Aorta (tissue), 5 donors: Measurements from ENCODE around the gene HOXC10. TPM values are rescaled to one million over a fixed set of nuclear protein-coding genes. Genes with fewer than 3 reads are reported as not detected.
A peak's percentile ranks its signal among the peaks of the same experiment; 100 is the strongest.

Experiments used
- ATAC-seq: fragments of 200-7000 bp; cut with Tn5 transposase; one replicate; pipeline ENCODE4 v1.9.1; 2022; ENCODE audit warnings: moderate library complexity; ENCODE audit not compliant: low FRiP score
- DNase-seq, 2 donors: peaks; one replicate each; pipeline ENCODE4 v3.0.0-alpha.2; 2020
- H3K27ac ChIP-seq, 2 donors: one replicate each; pipeline ENCODE4 v1.5.1; 2013; ENCODE audit warnings: low read length in 2 of 2, mild to moderate bottlenecking in 2 of 2, moderate library complexity in 2 of 2, control low read depth in 1 of 2, inconsistent platforms in 1 of 2, low read depth in 1 of 2
- H3K27me3 ChIP-seq, 2 donors: one replicate each; pipeline ENCODE4 v1.6.1; 2013; ENCODE audit warnings: control low read depth in 1 of 2, low read length in 1 of 2, mild to moderate bottlenecking in 1 of 2, moderate library complexity in 1 of 2; ENCODE audit not compliant: insufficient read depth in 2 of 2, control insufficient read depth in 1 of 2
- H3K36me3 ChIP-seq, 2 donors: one replicate each; pipeline ENCODE4 v1.6.1; 2013; ENCODE audit warnings: control low read depth in 1 of 2, low read length in 1 of 2, mild to moderate bottlenecking in 1 of 2; ENCODE audit not compliant: insufficient read depth in 2 of 2, control insufficient read depth in 1 of 2
- H3K4me1 ChIP-seq, 2 donors: one replicate each; pipeline ENCODE4 v1.6.1; 2013; ENCODE audit warnings: low read length in 2 of 2, control low read depth in 1 of 2, mild to moderate bottlenecking in 1 of 2, moderate library complexity in 1 of 2; ENCODE audit not compliant: insufficient read depth in 2 of 2, control insufficient read depth in 1 of 2
- H3K4me3 ChIP-seq, 2 donors: one replicate each; pipeline ENCODE4 v1.5.1; 2013; ENCODE audit warnings: low read length in 2 of 2, control low read depth in 1 of 2, mild to moderate bottlenecking in 1 of 2
- H3K9me3 ChIP-seq: one replicate; pipeline ENCODE4 v1.6.1; 2013; ENCODE audit warnings: mild to moderate bottlenecking, low read length; ENCODE audit not compliant: control insufficient read depth
- whole genome bisulfite sequencing, 2 donors: extraction: QIAGEN DNeasy Blood & Tissue Kit; methylation state at CpG; one replicate each; pipeline ENCODE4 v1.1.7; 2013; 5-methylcytosine and 5-hydroxymethylcytosine counted together
- intact Hi-C, 2 donors: fragments of 100-400 bp; cut with DNase I; formaldehyde crosslinking; loops; one replicate each; pipeline versions ENCODE4 v1.14.2 to v1.15.0; 2022
- microRNA-seq, 2 donors: library from miRNA; unstranded; fragments of <30 nt; microRNA quantifications; one replicate each; pipeline ENCODE4 v1.2.0, GENCODE V29; 2020
- polyA plus RNA-seq, 2 donors: library from polyadenylated mRNA; stranded (reverse); fragments of 200-250 nt; gene quantifications; one replicate each; pipeline ENCODE4 v1.2.3, GENCODE V29; 2013
- total RNA-seq, 2 donors: library from RNA; stranded (reverse); fragmentation: NEBNext Ultra II Directional; extraction: Animal tissue kit (Norgen Biotek cat#: 25700); gene quantifications; one replicate each; pipeline ENCODE4 v1.2.1, GENCODE V29; 2021
- donor health status: healthy with polysubstance abuse.
- donor health status: Bipolar disorder and iron deficiency.
- donor health status: DM: no; HTN: no; CAD: no.
- donor health status: DM: no; HTN: no; CAD: no.
- donor health status: DM: yes; HTN: yes; CAD: no.

The HOXC10 gene
- total and polyA plus RNA-seq, 4 donors: 1.6 to 32.0 (median 3.6) TPM; not detected in 1

DNA sequence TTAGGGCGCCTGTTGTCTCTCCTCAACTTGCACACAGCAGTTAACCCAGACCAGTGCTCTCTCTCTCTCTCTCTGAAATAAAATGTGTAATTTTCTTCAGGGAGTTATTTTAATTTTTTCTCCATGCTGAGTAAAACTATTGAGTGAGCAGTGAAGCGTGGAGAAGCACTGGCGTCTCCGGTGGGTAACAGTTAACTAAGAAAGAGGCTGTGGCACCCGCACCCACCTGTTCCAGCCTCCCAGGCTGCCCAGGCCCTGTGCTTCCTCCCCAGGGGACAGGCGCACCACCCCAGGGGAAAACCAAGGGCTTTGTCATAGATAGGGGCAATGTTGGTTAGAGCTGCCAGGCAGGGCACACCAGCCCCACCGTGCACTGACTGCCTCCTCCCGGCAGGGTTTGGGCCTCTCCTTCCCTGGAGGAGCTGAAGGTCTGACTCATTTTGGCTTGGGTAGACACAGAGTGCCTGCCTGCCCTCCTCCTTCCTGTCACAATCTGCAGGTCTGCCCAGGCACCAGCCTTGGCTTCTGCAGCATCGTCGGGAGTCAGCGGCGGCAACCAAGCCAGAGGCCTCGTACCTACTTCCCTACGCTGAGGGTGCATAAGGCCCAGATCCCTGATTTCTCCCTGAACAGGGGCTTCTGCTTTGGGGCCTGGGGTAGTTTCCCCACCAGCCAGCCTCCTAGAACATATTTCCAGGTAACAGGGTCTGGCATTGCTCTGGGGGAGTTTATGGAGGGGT lies 51.8 kb downstream of the HOXC10 start:
- peaks cover 0 to 2% of the 10 kb centered on the region in 2 donors for H3K27me3 ChIP-seq
- no peak overlapping the region for H3K4me3 ChIP-seq
- H3K4me1 ChIP-seq: no peaks in the 10 kb centered on the region
- DNase-seq (no peak), ATAC-seq (peak; percentile 12)
- H3K36me3 ChIP-seq: no peaks in the 10 kb centered on the region
- intact Hi-C loops: loop anchor here in 1 of 2 donors (5.0 kb wide), 1 partner anchor 111 kb away; no protein-coding TSS in a partner anchor
- no peak overlapping the region for H3K27ac ChIP-seq
- no peaks in the 10 kb centered on the region for H3K9me3 ChIP-seq
- WGBS, 2 donors: 58 to 64% methylated on average over 14 of the region's 14 CpGs

DNA sequence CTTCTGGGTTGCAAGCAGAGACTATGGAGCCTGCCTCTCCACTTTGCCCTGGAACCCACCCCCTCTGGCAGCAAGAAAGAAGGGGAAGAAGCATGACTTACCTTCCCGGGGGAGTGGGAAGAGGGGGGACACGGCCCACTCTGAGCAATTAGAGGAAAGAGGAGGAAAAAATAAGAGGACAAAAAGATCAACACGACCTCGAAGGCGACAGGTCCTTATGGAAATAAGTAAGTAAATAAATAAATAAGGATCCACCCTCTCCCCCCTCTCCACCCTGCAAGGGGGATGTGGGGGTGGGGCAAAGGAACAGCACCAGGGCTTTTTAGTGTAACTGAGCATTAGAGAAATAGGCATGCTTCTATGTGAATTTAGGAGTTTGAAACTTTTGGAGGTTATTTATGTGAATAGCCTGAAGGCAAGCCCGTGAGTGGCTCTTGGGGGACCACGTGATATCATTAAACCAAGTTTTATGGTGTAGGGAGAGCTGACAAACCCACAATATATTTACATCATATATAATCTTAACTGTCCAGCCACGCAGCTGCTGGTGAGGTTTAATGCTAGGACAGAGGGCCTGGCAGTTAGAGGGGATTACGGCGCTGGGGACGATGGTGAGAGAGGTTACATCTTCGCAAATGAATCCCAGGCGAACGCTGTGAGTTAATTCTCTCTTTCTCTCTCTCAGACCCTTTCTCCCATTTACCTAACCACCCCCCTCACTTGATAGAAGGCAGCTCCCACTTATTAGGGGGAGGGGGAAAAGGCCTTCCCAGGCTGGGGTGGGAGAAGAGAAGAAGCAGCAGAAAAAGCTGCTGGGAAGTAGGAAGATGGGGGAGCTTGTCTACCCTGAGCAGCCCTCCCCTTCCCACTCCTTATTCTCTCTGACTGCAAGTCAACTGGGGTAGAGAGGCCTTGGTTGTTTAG lies 52.7 kb downstream of the HOXC10 start:
- DNase-seq (no peak), ATAC-seq (no peak)
- Histone ChIP-seq H3K4me3 (no peak overlapping the region), H3K27me3 (peaks cover 0 to 2% of the 10 kb centered on the region in 2 donors), H3K27ac (no peak overlapping the region), H3K4me1 (no peaks in the 10 kb centered on the region), H3K36me3 (no peaks in the 10 kb centered on the region), H3K9me3 (no peaks in the 10 kb centered on the region)
- WGBS, 2 donors: 76 to 91% methylated on average over 14 of the region's 14 CpGs
- intact Hi-C loops: loop anchor here in 1 of 2 donors (5.0 kb wide), 1 partner anchor 110 kb away; no protein-coding TSS in a partner anchor

DNA sequence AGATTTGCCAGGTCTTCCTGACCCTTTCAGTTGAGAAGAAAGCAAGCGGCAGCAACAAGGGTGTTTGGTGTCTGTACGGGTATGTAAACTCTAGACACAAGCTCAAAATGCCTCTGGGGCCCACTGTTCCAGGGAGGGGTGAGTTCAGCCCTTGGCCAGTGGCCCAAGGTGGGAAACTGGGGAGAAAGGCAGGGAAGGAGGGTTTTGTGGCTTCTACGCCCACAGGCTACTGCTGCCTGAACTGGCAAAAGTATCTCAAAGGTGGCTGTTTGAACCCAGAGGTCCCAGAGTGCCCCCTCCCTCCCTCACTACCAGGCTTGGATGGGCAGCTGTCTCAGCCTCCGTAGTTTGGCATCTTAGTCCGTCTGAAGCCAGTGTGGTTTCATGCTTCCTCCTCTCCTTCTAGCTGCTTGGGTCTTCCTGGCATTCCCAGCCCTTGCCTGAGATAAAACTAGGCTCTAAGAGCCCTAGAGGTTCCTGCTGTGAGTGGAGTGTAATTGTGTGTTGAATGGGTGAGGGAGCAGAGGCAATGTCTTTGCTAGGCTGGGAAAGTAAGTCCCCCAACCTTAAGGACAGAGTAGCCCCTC lies 53.4 kb downstream of the HOXC10 start:
- 59 to 74% methylated on average over 5 of the region's 5 CpGs for WGBS, 2 donors
- Histone ChIP-seq H3K36me3 (no peaks in the 10 kb centered on the region), H3K4me3 (no peak overlapping the region), H3K27me3 (peaks cover 0 to under 1% of the 10 kb centered on the region in 2 donors), H3K9me3 (no peaks in the 10 kb centered on the region), H3K4me1 (no peaks in the 10 kb centered on the region), H3K27ac (no peak overlapping the region)
- intact Hi-C loops: loop anchor here in 1 of 2 donors (5.0 kb wide), 1 partner anchor 109 kb away; no protein-coding TSS in a partner anchor
- ATAC-seq (no peak), DNase-seq (no peak)

DNA sequence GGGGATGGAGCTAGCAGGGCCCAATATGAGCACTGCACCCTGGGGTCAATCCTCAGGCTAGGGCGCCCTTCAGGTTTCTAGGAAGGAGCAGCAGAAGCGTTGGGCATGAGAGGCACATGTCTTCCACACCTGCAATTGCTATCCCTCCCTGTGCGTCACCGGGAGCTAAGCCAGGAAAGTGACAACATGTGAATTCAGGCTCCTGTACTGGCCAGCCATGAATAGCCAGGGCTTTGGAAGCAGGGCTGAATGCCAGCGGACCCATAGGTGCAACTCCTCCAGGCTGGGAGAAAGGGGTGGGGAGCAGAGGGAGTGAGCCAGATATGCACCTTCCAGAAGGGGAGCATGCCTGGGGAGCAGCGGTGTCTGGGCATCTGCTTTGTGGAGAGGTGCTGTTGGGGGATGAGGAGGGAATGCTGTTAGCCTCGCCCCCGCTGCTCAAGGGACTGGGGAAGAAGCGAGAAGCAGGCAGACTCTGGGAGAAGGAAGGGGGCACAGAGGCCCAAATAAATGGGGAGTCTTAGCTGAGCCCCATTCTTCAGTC lies 54.0 kb downstream of the HOXC10 start:
- DNase-seq (no peak), ATAC-seq (peak; percentile 1)
- H3K9me3 ChIP-seq: no peaks in the 10 kb centered on the region
- WGBS, 2 donors: 63 to 78% methylated on average over 9 of the region's 9 CpGs
- no peaks in the 10 kb centered on the region for H3K4me1 ChIP-seq
- intact Hi-C loops: loop anchor here in 1 of 2 donors (5.0 kb wide), 1 partner anchor 108 kb away; no protein-coding TSS in a partner anchor
- H3K36me3 ChIP-seq: no peaks in the 10 kb centered on the region
- no peak overlapping the region for H3K4me3 ChIP-seq
- no peak overlapping the region for H3K27ac ChIP-seq
- no peaks in the 10 kb centered on the region for H3K27me3 ChIP-seq

DNA sequence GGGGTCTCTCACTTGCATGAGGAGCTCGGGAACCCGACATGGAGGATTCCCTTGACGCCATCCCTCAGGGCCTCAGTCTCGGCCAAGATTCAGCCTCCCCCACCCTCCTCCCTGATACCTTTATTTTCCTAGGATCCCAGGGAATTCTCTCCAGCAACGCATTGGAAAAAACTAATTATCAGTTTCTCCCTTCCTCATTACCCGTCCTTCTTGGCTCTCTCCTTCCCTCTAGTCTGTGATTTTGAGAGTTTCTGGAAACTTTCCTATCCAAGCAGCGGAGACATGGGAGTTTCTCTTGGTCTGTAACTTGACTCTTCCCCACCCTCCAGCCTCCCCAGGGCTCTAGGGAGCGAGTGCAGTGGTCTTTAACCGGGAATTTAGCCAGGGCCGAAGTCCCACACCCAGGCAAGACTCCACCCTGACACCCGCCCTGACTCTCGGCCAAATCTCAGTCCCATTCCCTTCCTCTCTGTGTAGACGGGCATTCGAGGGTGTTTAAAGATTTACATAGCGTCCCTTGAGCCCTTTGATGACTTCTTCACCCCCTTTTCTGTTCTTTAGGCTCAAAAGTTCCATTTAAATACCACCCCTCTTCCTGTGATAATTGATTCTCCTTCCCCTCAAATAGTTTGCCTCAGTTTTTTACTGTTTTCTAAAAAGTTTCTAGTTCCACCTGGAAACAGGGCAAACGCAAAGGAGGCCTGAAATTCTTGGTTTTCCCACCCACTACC lies 54.6 kb downstream of the HOXC10 start:
- H3K27ac ChIP-seq: no peak overlapping the region
- no peak overlapping the region for H3K4me3 ChIP-seq
- no peaks in the 10 kb centered on the region for H3K9me3 ChIP-seq
- intact Hi-C loops: loop anchor here in 1 of 2 donors (5.0 kb wide), 1 partner anchor 108 kb away; no protein-coding TSS in a partner anchor
- no peaks in the 10 kb centered on the region for H3K36me3 ChIP-seq
- no peaks in the 10 kb centered on the region for H3K27me3 ChIP-seq
- ATAC-seq (peak; percentile 62), DNase-seq (peak in 1 of 2 donors; percentile 79)
- H3K4me1 ChIP-seq: no peaks in the 10 kb centered on the region
- WGBS, 2 donors: 23 to 32% methylated on average over 16 of the region's 16 CpGs

Small RNAs within 50 kb of the gene (microRNA-seq; reads per million reads assigned to microRNA genes)
- 45.7 to 6,406 reads per million in 2 donors for gene MIR196A2
- gene MIR615: 38.8 to 403 reads per million in 2 donors

Other genes starting within 250 kb of the HOXC10 start
- gene CISTR, start 233.2 kb upstream of the HOXC10 start, total RNA-seq: not detected
- not detected for gene CISTR, start 233.2 kb upstream of the HOXC10 start, polyA plus RNA-seq
- gene HOXC13, start 46.3 kb upstream of the HOXC10 start, total RNA-seq: under 1 TPM in 1 of 2 donors, not detected in 1; 0.32 TPM
- not detected for gene HOXC13, start 46.3 kb upstream of the HOXC10 start, polyA plus RNA-seq
- gene HOXC12, start 30.2 kb upstream of the HOXC10 start, total RNA-seq: under 1 TPM in 1 of 2 donors, not detected in 1; 0.45 TPM
- not detected for gene HOXC12, start 30.2 kb upstream of the HOXC10 start, polyA plus RNA-seq
- 1 to 10 TPM in 1 of 2 donors, not detected in 1; 4.1 TPM for gene HOXC11, start 12.0 kb upstream of the HOXC10 start, total RNA-seq
- gene HOXC11, start 12.0 kb upstream of the HOXC10 start, polyA plus RNA-seq: under 1 TPM in 1 of 2 donors, not detected in 1; 0.38 TPM
- 1 to 10 TPM in 1 of 2 donors, not detected in 1; 9.7 TPM for gene HOTAIR, start 10.2 kb upstream of the HOXC10 start, total RNA-seq
- gene HOTAIR, start 10.2 kb upstream of the HOXC10 start, polyA plus RNA-seq: not detected
- 1 to 10 TPM; 2.6 to 9.0 TPM for gene HOXC9, start 15.0 kb downstream of the HOXC10 start, total RNA-seq
- gene HOXC9, start 15.0 kb downstream of the HOXC10 start, polyA plus RNA-seq: under 1 TPM in 1 of 2 donors, not detected in 1; 0.38 TPM
- 1 to 10 TPM; 4.2 to 6.4 TPM for gene HOXC8, start 23.8 kb downstream of the HOXC10 start, total RNA-seq
- gene HOXC8, start 23.8 kb downstream of the HOXC10 start, polyA plus RNA-seq: under 1 TPM in 1 of 2 donors, not detected in 1; 0.75 TPM
- gene HOXC6, start 43.3 kb downstream of the HOXC10 start, total RNA-seq: 10 to 100 TPM; 14.7 to 17.1 TPM
- 1 to 10 TPM; 1.5 to 3.3 TPM for gene HOXC6, start 43.3 kb downstream of the HOXC10 start, polyA plus RNA-seq
- gene HOXC5, start 47.9 kb downstream of the HOXC10 start, total RNA-seq: 1 to 10 TPM; 3.8 to 3.9 TPM
- not detected for gene HOXC5, start 47.9 kb downstream of the HOXC10 start, polyA plus RNA-seq
- 10 to 100 TPM; 10.1 to 18.4 TPM for gene HOXC4, start 68.7 kb downstream of the HOXC10 start, total RNA-seq
- gene HOXC4, start 68.7 kb downstream of the HOXC10 start, polyA plus RNA-seq: 1 to 10 TPM; 1.4 to 1.8 TPM
- gene SMUG1, start 203.8 kb downstream of the HOXC10 start, total RNA-seq: 10 to 100 TPM; 21.8 to 27.6 TPM
- 10 to 100 TPM; 22.3 to 32.3 TPM for gene SMUG1, start 203.8 kb downstream of the HOXC10 start, polyA plus RNA-seq